Ovary (tissue), 9 donors: ENCODE results near the gene CEP85. TPM values are rescaled to one million over a fixed set of nuclear protein-coding genes. Genes with fewer than 3 reads are reported as not detected.

Experiments
- DNase-seq, 5 donors: peaks; one replicate each; pipeline ENCODE4 v3.0.0-alpha.2; 2019 to 2020
- H3K27ac ChIP-seq, 2 donors: fragments of 200-600 bp; one replicate each; pipeline versions ENCODE4 v1.5.1 to v1.8.0; 2019 to 2022
- H3K27me3 ChIP-seq: fragments of 200-600 bp; one replicate; pipeline ENCODE4 v1.8.0; 2022
- H3K36me3 ChIP-seq: fragments of 200-600 bp; sonication (generic); one replicate; pipeline ENCODE4 v1.5.1; 2019
- H3K4me1 ChIP-seq: one replicate; pipeline ENCODE4 v1.8.1; 2013; ENCODE audit warnings: mild to moderate bottlenecking, moderate library complexity; ENCODE audit not compliant: insufficient read depth
- H3K4me3 ChIP-seq: fragments of 200-600 bp; sonication (generic); one replicate; pipeline ENCODE4 v1.5.1; 2017
- H3K9me3 ChIP-seq, 2 donors: fragments of 200-600 bp in 1 of 2; sonication (generic) in 1 of 2; one replicate each; pipeline versions ENCODE4 v1.5.1 to v1.8.1; 2013 to 2019; ENCODE audit warnings: mild to moderate bottlenecking in 1 of 2, moderate library complexity in 1 of 2
- EP300 ChIP-seq: sonication (generic); formaldehyde crosslinking; IDR thresholded peaks from one replicate; pipeline ENCODE4 v1.6.1; 2017; ENCODE audit warnings: antibody characterized with exemption
- POLR2A ChIP-seq: fragments of 450-650 bp; IDR thresholded peaks from one replicate; pipeline ENCODE4 v1.6.1; 2017; ENCODE audit warnings: antibody characterized with exemption, mild to moderate bottlenecking, moderate library complexity
- WGBS, 3 donors: extraction: QIAGEN DNeasy Blood & Tissue Kit in 1 of 3; methylation state at CpG; one replicate each; pipeline versions ENCODE4 v1.1.5 to v1.1.7; 2013 to 2017; 5-methylcytosine and 5-hydroxymethylcytosine counted together
- intact Hi-C, 4 donors: fragments of 100-400 bp; cut with DNase I; formaldehyde crosslinking; loops; one replicate each; pipeline versions ENCODE4 v1.11.0 to v1.15.1; 2022 to 2023
- polyA plus RNA-seq, 2 donors: library from polyadenylated mRNA; stranded (reverse); fragments of 200-250 nt in 1 of 2; fragments of 350-450 nt in 1 of 2; fragmentation: Illumina TruSeq in 1 of 2; extraction: RNeasy Lipid Tissue Mini Kit (QIAGEN cat#74804) in 1 of 2; gene quantifications; one replicate each; pipeline ENCODE4 v1.2.3, GENCODE V29; 2013 to 2014
- total RNA-seq, 7 donors: library from RNA; depleted of rRNA in 2 of 7; stranded (reverse); fragments of >200 nt in 2 of 7; fragmentation: NEBNext Ultra II Directional in 3 of 7; extraction: Animal tissue kit (Norgen Biotek cat#: 25700) in 3 of 7; gene quantifications; one replicate each; pipeline versions ENCODE4 v1.1.0 to v1.2.4, GENCODE V29; 2016 to 2023
- TF ChIP-seq, protein P1 (sequence below), 3 donors: fragments of 450-650 bp in 2 of 3; fragments of 200-600 bp in 1 of 3; IDR thresholded peaks; one replicate each; pipeline versions ENCODE4 v1.5.1 to v1.8.0; 2016 to 2022; ENCODE audit warnings: antibody characterized with exemption in 3 of 3, mild to moderate bottlenecking in 1 of 3
- donor health status: DM: no; HTN: no; CAD: no; lungs with moderate emphysema.
- donor health status: DM: no; HTN: no; CAD: no.
- donor health status: Bipolar disorder and iron deficiency.
- donor health status: DM: yes; HTN: yes; CAD: no.
- donor health status: DM: no; HTN: no; CAD: no.
- donor health status: DM: yes; HTN: yes; CAD: no.

CEP85 gene
- total and polyA plus RNA-seq, 9 donors = 2.0 to 8.4 (median 4.0) TPM

DNA sequence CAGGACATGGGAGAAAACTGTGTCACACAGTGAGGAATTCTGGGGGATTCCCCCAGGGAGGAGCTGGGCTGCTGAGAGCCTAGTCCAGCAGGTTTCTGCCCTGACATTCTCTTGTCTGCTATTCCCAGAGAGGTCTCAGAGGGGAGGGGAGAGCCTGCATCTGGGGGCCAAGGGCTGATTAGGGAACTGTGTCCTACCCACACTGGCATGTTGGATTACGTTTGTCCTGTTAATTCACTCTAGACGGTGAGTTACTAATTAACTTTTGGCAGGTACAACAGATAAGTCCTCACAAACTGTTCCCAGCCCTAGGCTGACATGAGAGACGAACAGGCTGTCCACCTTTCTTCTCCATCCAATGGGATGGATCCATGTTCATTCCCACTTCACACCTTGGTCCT lies 43.3 kb downstream of the CEP85 start:
- Histone ChIP-seq H3K9me3 (no peaks in the 10 kb centered on the region), H3K27ac (no peak overlapping the region), H3K36me3 (no peaks in the 10 kb centered on the region), H3K4me3 (no peak overlapping the region), H3K27me3 (no peaks in the 10 kb centered on the region), H3K4me1 (peaks cover 6% of the 10 kb centered on the region)
- no peak for DNase-seq
- intact Hi-C loops = no loop called here
- TF ChIP-seq POLR2A = no peak
- TF ChIP-seq, protein P1, sequence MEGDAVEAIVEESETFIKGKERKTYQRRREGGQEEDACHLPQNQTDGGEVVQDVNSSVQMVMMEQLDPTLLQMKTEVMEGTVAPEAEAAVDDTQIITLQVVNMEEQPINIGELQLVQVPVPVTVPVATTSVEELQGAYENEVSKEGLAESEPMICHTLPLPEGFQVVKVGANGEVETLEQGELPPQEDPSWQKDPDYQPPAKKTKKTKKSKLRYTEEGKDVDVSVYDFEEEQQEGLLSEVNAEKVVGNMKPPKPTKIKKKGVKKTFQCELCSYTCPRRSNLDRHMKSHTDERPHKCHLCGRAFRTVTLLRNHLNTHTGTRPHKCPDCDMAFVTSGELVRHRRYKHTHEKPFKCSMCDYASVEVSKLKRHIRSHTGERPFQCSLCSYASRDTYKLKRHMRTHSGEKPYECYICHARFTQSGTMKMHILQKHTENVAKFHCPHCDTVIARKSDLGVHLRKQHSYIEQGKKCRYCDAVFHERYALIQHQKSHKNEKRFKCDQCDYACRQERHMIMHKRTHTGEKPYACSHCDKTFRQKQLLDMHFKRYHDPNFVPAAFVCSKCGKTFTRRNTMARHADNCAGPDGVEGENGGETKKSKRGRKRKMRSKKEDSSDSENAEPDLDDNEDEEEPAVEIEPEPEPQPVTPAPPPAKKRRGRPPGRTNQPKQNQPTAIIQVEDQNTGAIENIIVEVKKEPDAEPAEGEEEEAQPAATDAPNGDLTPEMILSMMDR (IDR thresholded peaks at IDR 0.05) = no peak
- TF ChIP-seq EP300 = no peak
- WGBS, 3 donors = 82 to 87% (median 85%) methylated on average over 3 of the region's 3 CpGs

- intact Hi-C loops = no loop called here
Observed at GRCh38 chr1:26277719-26278118, 43.7 kb downstream of the CEP85 start.

GRCh38 chr1:26278303-26278702 lies 44.3 kb downstream of the CEP85 start:
- H3K4me1 ChIP-seq = peaks cover 6% of the 10 kb centered on the region
- no peaks in the 10 kb centered on the region for H3K9me3 ChIP-seq
- H3K4me3 ChIP-seq = no peak overlapping the region
- H3K36me3 ChIP-seq = no peaks in the 10 kb centered on the region
- H3K27me3 ChIP-seq = no peaks in the 10 kb centered on the region
- peak in 1 of 5 donors; percentile 22 for DNase-seq
- H3K27ac ChIP-seq = no peak overlapping the region
- WGBS, 3 donors = 41 to 46% (median 44%) methylated on average over 4 of the region's 4 CpGs
- TF ChIP-seq EP300 (no peak), POLR2A (no peak)
- TF ChIP-seq, protein P1 (IDR thresholded peaks at IDR 0.05) = no peak
- intact Hi-C loops = no loop called here

More at GRCh38 chr1:26277719-26278118, 43.7 kb downstream of the CEP85 start:
- no peak for TF ChIP-seq EP300
- TF ChIP-seq POLR2A = no peak
- TF ChIP-seq, protein P1 (IDR thresholded peaks at IDR 0.05) = no peak
- 86 to 92% (median 88%) methylated on average over 1 of the region's 1 CpG for WGBS, 3 donors
- Histone ChIP-seq H3K4me3 (no peak overlapping the region), H3K4me1 (peaks cover 6% of the 10 kb centered on the region), H3K27me3 (no peaks in the 10 kb centered on the region), H3K9me3 (no peaks in the 10 kb centered on the region), H3K27ac (no peak overlapping the region), H3K36me3 (no peaks in the 10 kb centered on the region)
- no peak for DNase-seq

DNA sequence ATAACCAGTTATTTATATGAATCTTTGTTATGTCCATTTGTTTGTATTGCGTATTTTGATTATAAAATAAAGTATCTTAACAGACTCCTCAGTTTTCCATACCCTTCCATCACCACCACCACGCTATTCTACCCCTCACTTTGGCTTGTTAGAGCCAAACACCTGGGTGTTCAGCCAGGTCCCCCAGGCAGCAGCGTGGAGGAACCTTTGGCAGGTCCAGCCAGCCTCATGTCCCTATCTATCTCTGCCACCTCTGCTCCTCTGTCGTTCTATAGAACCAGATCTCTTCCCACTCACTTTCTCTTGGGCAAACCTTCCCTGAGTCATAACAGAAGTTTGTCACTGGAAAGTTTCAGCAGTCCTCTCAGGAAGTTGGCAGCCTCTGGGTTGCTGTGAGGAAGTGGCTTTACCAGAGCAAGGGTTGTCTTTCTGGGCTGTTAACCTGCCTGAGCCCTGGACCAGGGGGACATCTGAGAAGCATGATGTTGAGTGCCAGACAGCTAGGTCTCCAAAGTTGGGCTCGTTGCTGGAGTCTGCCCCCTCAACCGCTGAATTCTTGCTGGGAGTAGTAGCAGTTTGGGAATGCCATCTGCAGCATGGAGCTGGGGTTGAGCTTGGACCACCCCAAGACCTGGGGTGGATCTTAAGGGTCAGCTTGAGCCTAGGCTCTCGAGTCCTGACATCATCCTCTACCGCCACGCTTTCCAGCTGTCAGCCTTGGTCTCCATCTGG lies 44.9 kb downstream of the CEP85 start:
- H3K9me3 ChIP-seq = no peaks in the 10 kb centered on the region
- intact Hi-C loops = no loop called here
- peak overlapping the region; percentile 80 for H3K4me3 ChIP-seq
- no peaks in the 10 kb centered on the region for H3K36me3 ChIP-seq
- 43 to 52% (median 52%) methylated on average over 9 of the region's 9 CpGs for WGBS, 3 donors
- TF ChIP-seq EP300 (no peak), POLR2A (no peak)
- TF ChIP-seq, protein P1 (IDR thresholded peaks at IDR 0.05) = no peak
- H3K27ac ChIP-seq = peak overlapping the region; percentile 62 to 96
- peaks cover 6% of the 10 kb centered on the region for H3K4me1 ChIP-seq
- no peaks in the 10 kb centered on the region for H3K27me3 ChIP-seq
- peak in 1 of 5 donors; percentile 28 for DNase-seq
